Thyroid gland (tissue), 4 donors: ENCODE results near the gene PDS5B.

Experiments used
- CTCF ChIP-seq, 6 experiments: fragments of 200-600 bp in 3 of 6; fragments of 450-650 bp in 3 of 6; sonication (generic) in 3 of 6; IDR thresholded peaks; one replicate each; pipeline ENCODE4 v1.5.1; 2016 to 2019; ENCODE audit warnings: antibody characterized with exemption in 6 of 6, mild to moderate bottlenecking in 2 of 6, inconsistent platforms in 1 of 6, moderate library complexity in 1 of 6
- POLR2A ChIP-seq, 2 donors: fragments of 450-650 bp; IDR thresholded peaks; one replicate each; pipeline ENCODE4 v1.6.1; 2017; ENCODE audit warnings: antibody characterized with exemption in 2 of 2, mild to moderate bottlenecking in 2 of 2, moderate library complexity in 1 of 2

- peak in 2 of 6 experiments; percentile 9 to 34 for TF ChIP-seq CTCF (IDR thresholded peaks at IDR 0.05)
- peak in 1 of 2 donors; percentile 54 for TF ChIP-seq POLR2A (IDR thresholded peaks at IDR 0.05)
Measured at GRCh38 chr13:32587011-32587810, 959 bp downstream of the PDS5B start.
